Fibroblast of skin of right quadriceps (primary cell): ENCODE data around the gene PIK3CG.

ENCODE experiments used
- DNase-seq: peaks from one replicate; pipeline ENCODE4 v3.0.0-alpha.2; 2013

The PIK3CG gene

DNA sequence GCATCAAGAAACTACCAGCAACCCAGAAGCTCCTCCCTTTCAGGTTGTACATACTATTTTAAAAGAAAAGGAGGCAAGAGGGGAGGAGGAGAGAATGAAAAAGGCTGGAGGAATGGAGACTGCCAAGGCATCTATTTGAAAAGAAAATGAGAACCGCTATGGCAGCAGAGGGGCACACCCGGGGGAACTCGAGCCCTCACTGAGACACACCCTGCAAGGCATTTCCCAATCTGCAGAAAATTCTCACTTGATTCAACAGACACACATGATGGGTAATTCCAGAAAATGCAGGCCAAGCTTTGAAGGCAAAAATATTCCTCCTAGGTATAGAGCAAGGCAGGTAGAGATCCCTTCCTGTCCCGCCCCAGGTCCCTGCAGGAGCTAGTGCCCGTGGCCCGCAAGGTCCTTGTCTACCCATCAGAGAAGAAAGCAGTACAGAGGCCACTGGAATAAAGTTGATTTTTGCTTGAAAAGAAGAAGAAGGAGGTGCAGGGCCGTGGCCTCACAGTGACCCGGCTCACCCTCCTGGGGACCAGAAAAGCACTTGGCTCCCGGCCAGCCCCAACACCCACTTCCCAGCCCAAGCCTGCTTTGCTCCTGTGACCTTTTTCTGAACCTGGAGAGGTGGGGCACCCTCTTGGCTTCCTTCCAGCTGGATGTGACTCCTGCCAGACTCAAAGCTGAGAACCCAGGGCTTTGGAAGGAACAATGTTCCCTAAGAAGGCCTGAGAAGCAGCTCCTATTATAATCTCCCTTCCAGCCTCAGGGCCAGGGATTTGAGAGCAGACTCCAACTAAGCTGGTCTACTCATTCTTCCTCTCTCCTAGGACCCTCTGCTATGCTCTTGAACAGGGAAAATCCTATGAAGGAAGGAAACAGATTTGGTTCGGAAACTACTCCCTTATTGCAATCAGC is 6.2 kb upstream of the PIK3CG start:
- DNase-seq, result peak; percentile 14

DNA sequence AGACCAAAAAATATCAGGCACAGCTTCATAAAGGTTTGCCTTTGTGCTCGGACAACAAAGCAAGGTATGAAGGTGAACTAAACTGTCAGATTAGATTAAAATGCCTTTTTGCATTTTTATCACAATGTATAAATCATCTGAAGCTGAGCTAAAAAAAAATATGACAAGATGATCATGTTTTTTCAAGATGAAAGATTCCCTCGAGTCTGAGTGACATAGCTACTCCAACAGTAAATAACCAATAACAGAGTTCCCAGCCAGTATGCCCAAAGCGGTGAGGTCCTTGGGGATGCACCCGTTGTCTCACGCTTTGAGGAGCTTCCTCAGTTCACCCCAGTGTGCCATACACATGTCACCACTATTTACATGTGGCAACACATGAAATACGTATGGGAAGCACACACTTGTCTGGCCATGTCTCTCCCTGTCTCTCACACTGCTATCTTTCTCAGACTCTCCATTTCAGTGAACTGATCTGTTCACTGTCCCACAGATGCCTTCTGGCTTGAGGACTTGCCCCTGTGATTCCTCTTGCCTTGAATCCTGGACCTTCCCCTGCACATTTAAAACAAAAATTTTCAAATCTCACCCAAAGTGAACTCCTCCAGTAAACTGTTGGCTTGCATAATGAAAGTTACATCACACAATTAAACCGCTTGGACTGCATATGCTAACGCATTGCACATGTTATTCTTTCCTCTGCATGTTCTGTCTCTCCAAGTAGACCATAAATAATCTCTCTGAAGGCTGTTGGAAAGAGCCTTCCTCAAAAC is 2.6 kb upstream of the PIK3CG start:
- DNase-seq, result peak; percentile 51

GRCh38 chr7:106863274-106863997 is 1.6 kb upstream of the PIK3CG start:
- DNase-seq, result no peak

GRCh38 chr7:106864298-106865081 is 592 bp upstream of the PIK3CG start:
- DNase-seq, result peak; percentile 28

- no peak for DNase-seq
These were observed 1.5 kb downstream of the PIK3CG start for GRCh38 chr7:106866298-106867281.

DNA sequence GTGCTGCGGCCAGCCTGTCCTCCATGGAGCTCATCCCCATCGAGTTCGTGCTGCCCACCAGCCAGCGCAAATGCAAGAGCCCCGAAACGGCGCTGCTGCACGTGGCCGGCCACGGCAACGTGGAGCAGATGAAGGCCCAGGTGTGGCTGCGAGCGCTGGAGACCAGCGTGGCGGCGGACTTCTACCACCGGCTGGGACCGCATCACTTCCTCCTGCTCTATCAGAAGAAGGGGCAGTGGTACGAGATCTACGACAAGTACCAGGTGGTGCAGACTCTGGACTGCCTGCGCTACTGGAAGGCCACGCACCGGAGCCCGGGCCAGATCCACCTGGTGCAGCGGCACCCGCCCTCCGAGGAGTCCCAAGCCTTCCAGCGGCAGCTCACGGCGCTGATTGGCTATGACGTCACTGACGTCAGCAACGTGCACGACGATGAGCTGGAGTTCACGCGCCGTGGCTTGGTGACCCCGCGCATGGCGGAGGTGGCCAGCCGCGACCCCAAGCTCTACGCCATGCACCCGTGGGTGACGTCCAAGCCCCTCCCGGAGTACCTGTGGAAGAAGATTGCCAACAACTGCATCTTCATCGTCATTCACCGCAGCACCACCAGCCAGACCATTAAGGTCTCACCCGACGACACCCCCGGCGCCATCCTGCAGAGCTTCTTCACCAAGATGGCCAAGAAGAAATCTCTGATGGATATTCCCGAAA is 2.7 kb downstream of the PIK3CG start:
- DNase-seq, result no peak

GRCh38 chr7:106868364-106868763 is 3.3 kb downstream of the PIK3CG start:
- no peak for DNase-seq

GRCh38 chr7:106869954-106870353 is 4.9 kb downstream of the PIK3CG start:
- no peak for DNase-seq

DNA sequence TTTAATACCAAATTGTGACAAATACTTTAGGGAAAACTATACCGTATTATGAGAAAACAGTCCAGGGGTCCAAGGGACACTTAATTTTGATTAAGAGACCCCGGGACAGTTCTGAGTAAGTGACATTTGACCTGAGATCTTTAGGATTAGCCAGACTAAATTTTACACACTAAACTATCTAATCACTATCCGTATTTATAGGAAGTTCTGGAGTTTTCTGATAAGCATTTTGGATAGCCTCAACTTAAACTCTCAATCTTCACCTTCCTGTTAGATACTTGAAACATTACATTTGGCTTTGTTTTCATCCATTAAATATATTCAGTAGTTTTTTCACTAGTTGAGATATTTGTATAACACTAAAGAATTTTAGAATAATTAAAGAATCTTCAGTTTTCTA is 5.4 kb downstream of the PIK3CG start:
- DNase-seq, result no peak

DNA sequence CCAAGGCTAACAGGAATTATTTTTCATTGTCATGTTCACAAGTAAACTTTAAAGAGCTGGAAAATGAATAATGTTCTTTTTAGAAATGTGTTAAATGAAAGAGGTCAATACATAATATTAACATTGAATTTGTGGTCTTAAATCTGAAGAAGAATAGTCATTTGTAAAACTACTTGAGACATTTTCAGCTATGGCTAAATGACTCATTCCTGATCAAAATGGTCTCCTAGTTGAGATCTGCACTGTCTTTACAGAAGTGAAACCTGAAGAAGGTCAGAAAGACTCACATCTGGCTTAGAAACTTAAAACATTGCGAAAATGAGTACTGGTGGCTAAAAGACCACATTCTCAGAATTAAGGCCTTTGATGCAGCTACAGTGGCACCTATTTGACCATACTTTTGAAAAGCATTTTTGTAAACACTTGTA is 5.9 kb downstream of the PIK3CG start:
- DNase-seq, result peak; percentile 9

- no peak for DNase-seq
These were observed 6.9 kb downstream of the PIK3CG start for GRCh38 chr7:106871793-106872571.

DNA sequence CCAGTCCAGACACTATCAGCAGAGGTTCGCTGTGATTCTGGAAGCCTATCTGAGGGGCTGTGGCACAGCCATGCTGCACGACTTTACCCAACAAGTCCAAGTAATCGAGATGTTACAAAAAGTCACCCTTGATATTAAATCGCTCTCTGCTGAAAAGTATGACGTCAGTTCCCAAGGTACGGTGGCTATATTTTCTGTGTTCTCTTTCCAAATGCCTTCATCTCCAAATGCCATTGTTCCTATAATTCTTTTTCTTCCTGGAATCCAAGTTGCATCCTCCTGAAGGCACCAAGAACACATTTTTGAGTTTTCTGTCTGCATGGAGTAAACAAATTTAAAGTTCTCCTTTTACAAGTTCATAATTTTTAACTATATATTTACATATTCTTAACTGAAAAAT is 7.7 kb downstream of the PIK3CG start:
- no peak for DNase-seq

DNA sequence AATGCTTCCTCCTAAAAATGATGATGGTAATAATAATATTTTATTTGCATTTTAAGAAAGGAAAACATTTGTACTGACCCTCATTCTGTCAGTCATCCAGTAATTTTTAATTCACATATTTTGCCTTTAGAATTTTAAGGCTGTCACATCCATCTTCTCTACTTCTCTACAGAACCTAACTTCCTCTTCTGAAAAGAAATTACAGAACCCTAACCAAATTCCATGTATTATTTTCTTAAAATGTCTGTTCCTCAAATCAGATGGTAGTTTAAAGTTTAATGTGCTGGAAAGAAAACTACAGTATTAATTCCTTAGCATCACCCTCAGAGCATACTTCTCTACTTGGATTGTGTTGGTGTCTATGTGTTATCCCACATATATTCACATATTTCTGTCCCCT is 9.0 kb downstream of the PIK3CG start:
- no peak for DNase-seq

DNA sequence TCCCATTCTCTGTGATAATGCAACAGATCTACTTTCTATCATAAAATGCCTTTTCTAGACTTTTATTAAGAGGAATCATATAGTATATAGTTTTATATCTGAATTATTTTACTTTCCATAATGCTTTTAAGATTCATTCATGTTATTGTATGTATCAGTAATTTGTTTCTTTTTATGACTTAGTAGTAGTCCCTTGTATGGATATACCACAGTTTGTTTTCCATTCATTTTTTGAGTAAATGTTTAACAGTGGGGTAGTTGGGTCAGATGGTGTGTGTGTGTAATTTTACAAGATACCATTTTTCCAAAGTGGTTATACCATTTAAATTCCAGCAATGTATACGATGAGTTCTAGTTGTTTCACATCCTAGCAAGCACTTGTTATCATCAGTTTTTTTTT is 10.4 kb downstream of the PIK3CG start:
- DNase-seq, result no peak

GRCh38 chr7:106878748-106879439 is 13.8 kb downstream of the PIK3CG start:
- no peak for DNase-seq

DNA sequence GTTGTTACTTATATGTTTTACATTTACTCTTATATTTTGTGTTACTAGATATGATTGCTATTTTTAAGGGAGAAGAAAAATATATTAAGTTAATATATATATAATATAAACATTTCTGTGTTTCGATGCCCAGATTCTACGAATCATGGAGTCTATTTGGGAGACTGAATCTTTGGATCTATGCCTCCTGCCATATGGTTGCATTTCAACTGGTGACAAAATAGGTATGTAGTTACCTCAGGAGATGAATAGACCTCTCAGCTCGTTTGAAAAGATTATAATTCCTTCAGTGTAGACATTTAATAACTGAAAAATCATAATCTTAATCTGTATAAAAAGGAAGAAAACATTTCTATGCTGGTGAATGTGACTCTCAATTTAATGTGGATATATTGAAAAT is 16.9 kb downstream of the PIK3CG start:
- no peak for DNase-seq

DNA sequence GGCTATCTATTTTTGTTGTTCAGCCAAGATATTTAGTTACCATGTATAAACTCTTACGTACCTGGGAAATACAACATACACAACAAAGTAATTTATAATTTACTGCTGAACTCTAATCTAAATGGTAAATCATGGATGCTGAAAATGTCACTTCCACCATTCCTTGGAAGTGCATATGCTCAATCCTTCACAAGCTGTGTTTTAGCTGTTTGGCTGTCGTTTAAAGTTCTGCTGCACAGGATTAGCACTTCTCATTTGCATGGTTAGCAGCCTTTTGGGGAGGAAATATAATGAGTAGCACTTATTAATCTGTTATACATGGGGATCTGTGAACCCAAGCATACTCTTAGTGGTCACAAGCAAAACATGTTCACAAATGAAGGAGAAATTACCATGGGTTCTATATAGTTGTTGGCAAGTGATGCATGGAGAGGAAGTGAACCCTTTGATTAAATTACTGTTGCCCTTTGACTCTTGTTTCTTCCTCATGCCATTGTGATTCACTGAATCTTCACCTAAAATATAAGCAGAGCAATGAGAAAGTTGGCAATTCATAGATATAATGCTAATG is 18.5 kb downstream of the PIK3CG start:
- no peak for DNase-seq

DNA sequence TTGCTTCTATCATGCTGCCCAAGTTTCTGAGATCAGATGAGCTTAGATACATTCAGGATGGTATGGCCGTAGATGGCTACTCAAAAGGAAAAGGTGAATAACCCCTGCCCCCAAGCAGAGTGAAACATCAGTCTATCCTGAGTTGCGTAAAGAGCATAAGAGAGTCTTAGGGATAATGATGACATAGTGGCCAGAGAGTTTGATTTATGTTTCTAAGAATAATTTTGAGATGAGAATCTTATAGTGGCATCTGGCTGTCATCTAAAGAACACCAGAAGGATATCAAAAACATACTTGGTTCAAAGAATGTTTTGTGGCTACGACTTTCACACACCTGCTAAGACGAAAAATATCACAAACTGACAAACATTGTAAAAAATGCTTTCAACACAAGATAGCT is 20.6 kb downstream of the PIK3CG start:
- no peak for DNase-seq

DNA sequence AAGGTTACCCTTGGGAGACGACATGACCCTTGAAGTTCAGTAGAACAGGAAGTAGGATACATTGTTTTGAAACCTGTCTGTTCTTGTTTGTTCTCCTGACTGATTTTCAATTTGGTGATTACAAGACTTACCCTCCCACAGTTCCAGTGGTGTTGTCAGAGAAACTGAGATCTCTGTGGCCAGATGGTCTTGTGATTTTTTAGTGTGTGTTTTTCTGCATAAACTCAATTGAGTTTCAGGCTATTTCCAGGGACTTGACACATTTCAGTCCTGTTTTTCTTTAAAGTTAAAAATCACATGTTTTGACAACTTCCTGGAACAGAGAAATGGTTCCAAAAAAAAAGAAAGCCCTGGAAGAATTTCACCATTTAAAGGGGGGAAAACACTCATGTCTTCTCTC is 22.3 kb downstream of the PIK3CG start:
- no peak for DNase-seq
